SK-N-SH (cell line): Measurements from ENCODE around the gene PLD3. TPM values are rescaled to one million over a fixed set of nuclear protein-coding genes. Genes with fewer than 3 reads are reported as not detected.

Source experiments
- CTCF ChIA-PET: fragments of 300-600, 350-600 bp; formaldehyde crosslinking; extraction: SDS; loops from one replicate; lab custom pipeline; 2021; lab: Yijun Ruan, JAX
- POLR2A ChIA-PET: fragments of 350-600 bp; sonication (Branson Sonifier 250); formaldehyde crosslinking; extraction: SDS; loops from one replicate; lab custom pipeline; 2020; ENCODE audit warnings: antibody characterized with exemption, inconsistent platforms; lab: Yijun Ruan, JAX
- DNase-seq: peaks from one replicate; pipeline ENCODE4 v3.0.0; 2012
- H2AFZ ChIP-seq: fragments of 200-600 bp; sonication (generic); 2 replicates; pipeline ENCODE4 v1.8.1; 2016; ENCODE audit warnings: antibody characterized with exemption, mild to moderate bottlenecking, low read depth
- H3F3A ChIP-seq: fragments of 200-600 bp; sonication (generic); replicated peaks from 2 replicates; pipeline ENCODE3; 2016; ENCODE audit warnings: antibody characterized with exemption, mild to moderate bottlenecking; ENCODE audit not compliant: insufficient read depth
- H3K27ac ChIP-seq, 2 experiments: fragments of 200-500 bp in 1 of 2; fragments of 200-600 bp in 1 of 2; sonication (Bioruptor generic) in 1 of 2; sonication (generic), shearing (Covaris generic) in 1 of 2; 2 replicates each; pipeline versions ENCODE4 v1.5.1 to v1.6.1; 2014 to 2016; ENCODE audit warnings: low read depth in 2 of 2, inconsistent platforms in 1 of 2, low read length in 1 of 2, mild to moderate bottlenecking in 1 of 2, mixed read lengths in 1 of 2
- H3K27me3 ChIP-seq: fragments of 200-600 bp; sonication (generic), shearing (Covaris generic); 2 replicates; pipeline ENCODE4 v1.6.1; 2016; ENCODE audit warnings: mixed run types; ENCODE audit not compliant: insufficient read depth
- H3K36me3 ChIP-seq, 2 experiments: fragments of 200-500 bp in 1 of 2; fragments of 200-600 bp in 1 of 2; sonication (Bioruptor generic) in 1 of 2; sonication (generic) in 1 of 2; replicated peaks in 1 of 2; 2 replicates each; pipeline versions ENCODE3 to v1.5.1; 2014 to 2016; ENCODE audit warnings: low read length in 1 of 2, mild to moderate bottlenecking in 1 of 2; ENCODE audit not compliant: insufficient read depth in 2 of 2, control insufficient read depth in 1 of 2
- H3K4me1 ChIP-seq, 2 experiments: fragments of 200-500 bp in 1 of 2; fragments of 200-600 bp in 1 of 2; sonication (Bioruptor generic) in 1 of 2; sonication (generic), shearing (Covaris generic) in 1 of 2; 2 replicates each; pipeline versions ENCODE4 v1.5.1 to v1.6.1; 2014 to 2016; ENCODE audit warnings: low read depth in 1 of 2, low read length in 1 of 2, mixed run types in 1 of 2; ENCODE audit not compliant: insufficient read depth in 2 of 2, control insufficient read depth in 1 of 2
- H3K4me2 ChIP-seq: fragments of 200-600 bp; sonication (generic), shearing (Covaris generic); 2 replicates; pipeline ENCODE4 v1.6.1; 2017; ENCODE audit warnings: mixed run types
- H3K4me3 ChIP-seq, 2 experiments: fragments of 200-500 bp in 1 of 2; fragments of 200-600 bp in 1 of 2; sonication (Bioruptor generic) in 1 of 2; sonication (generic), shearing (Covaris generic) in 1 of 2; 2 replicates each; pipeline versions ENCODE4 v1.5.1 to v1.8.1; 2014 to 2016; ENCODE audit warnings: low read depth in 2 of 2, inconsistent platforms in 1 of 2, low read length in 1 of 2, mild to moderate bottlenecking in 1 of 2, mixed read lengths in 1 of 2, moderate library complexity in 1 of 2
- H3K79me2 ChIP-seq: fragments of 200-600 bp; sonication (generic); 2 replicates; pipeline ENCODE4 v1.8.1; 2017; ENCODE audit warnings: mild to moderate bottlenecking; ENCODE audit not compliant: insufficient read depth
- H3K9ac ChIP-seq: fragments of 200-600 bp; sonication (generic); 2 replicates; pipeline ENCODE4 v1.6.1; 2017; ENCODE audit warnings: mixed run types
- H3K9me2 ChIP-seq: fragments of 200-600 bp; sonication (generic); 2 replicates; pipeline ENCODE4 v1.6.1; 2017; ENCODE audit warnings: mixed run types
- H3K9me3 ChIP-seq: fragments of 200-600 bp; sonication (generic); 2 replicates; pipeline ENCODE4 v1.6.1; 2017; ENCODE audit warnings: mixed run types, mild to moderate bottlenecking, moderate library complexity
- H4K20me1 ChIP-seq: fragments of 200-600 bp; sonication (generic); 2 replicates; pipeline ENCODE4 v1.6.1; 2017; ENCODE audit warnings: mild to moderate bottlenecking, mixed run types; ENCODE audit not compliant: insufficient read depth
- ELF1 ChIP-seq: IDR thresholded peaks from 2 replicates; pipeline ENCODE4 v1.4.0; 2012
- EP300 ChIP-seq, 2 experiments: IDR thresholded peaks; 2 replicates each; pipeline versions ENCODE4 v1.4.0 to v1.6.1; 2012; ENCODE audit warnings: borderline replicate concordance in 1 of 2, low read depth in 1 of 2, low read length in 1 of 2
- EZH2phosphoT487 ChIP-seq: fragments of 200-600 bp; sonication (generic); IDR thresholded peaks from 2 replicates; pipeline ENCODE4 v1.6.1; 2017; ENCODE audit warnings: low read depth, mixed run types, mild to moderate bottlenecking, antibody characterized with exemption, moderate library complexity, borderline replicate concordance
- FOSL2 ChIP-seq: IDR thresholded peaks from 2 replicates; pipeline ENCODE4 v1.4.0; 2012; ENCODE audit warnings: low read depth, mild to moderate bottlenecking, moderate library complexity, borderline replicate concordance
- GATA2 ChIP-seq: sonication (generic); formaldehyde crosslinking; IDR thresholded peaks from 2 replicates; pipeline ENCODE4 v1.5.0; 2020; ENCODE audit warnings: mild to moderate bottlenecking, missing genetic modification reagents
- IRF3 ChIP-seq: fragments of 150-350 bp; IDR thresholded peaks from 2 replicates; pipeline ENCODE4 v1.6.1; 2016; ENCODE audit warnings: mild to moderate bottlenecking, low read depth, low read length
- MEF2A ChIP-seq: IDR thresholded peaks from 2 replicates; pipeline ENCODE4 v1.4.0; 2012; ENCODE audit warnings: low read depth, borderline replicate concordance
- NFIC ChIP-seq: IDR thresholded peaks from 2 replicates; pipeline ENCODE4 v1.4.0; 2012; ENCODE audit warnings: borderline replicate concordance
- RAD21 ChIP-seq: IDR thresholded peaks from 2 replicates; pipeline ENCODE4 v1.6.1; 2012; ENCODE audit warnings: mild to moderate bottlenecking, low read length
- RXRA ChIP-seq: IDR thresholded peaks from 2 replicates; pipeline ENCODE4 v1.4.0; 2012; ENCODE audit warnings: low read depth, mild to moderate bottlenecking, borderline replicate concordance
- SIN3A ChIP-seq: IDR thresholded peaks from 2 replicates; pipeline ENCODE4 v1.6.1; 2012; ENCODE audit warnings: low read depth, mild to moderate bottlenecking, low read length, moderate library complexity, borderline replicate concordance
- TCF12 ChIP-seq: IDR thresholded peaks from 2 replicates; pipeline ENCODE4 v1.4.0; 2012
- TEAD4 ChIP-seq: IDR thresholded peaks from 2 replicates; pipeline ENCODE4 v1.4.0; 2012; ENCODE audit warnings: mild to moderate bottlenecking, borderline replicate concordance; ENCODE audit not compliant: insufficient read depth
- YY1 ChIP-seq: IDR thresholded peaks from 2 replicates; pipeline ENCODE4 v1.4.0; 2012; ENCODE audit warnings: low read depth, mild to moderate bottlenecking
- WGBS: methylation state at CpG from one replicate; pipeline ENCODE4 v1.1.6; 2017; ENCODE audit warnings: low lambda C conversion rate; 5-methylcytosine and 5-hydroxymethylcytosine counted together
- polyA plus RNA-seq, 3 experiments: library from polyadenylated mRNA; depleted of rRNA; stranded (reverse); fragments of >200 nt; gene quantifications; 2 replicates each; pipeline ENCODE4 v1.2.3, GENCODE V29; 2012
- TF ChIP-seq, protein P1 (sequence below): fragments of 200-600 bp; sonication (generic); IDR thresholded peaks from 2 replicates; pipeline ENCODE4 v1.6.1; 2017; ENCODE audit warnings: antibody characterized with exemption, mild to moderate bottlenecking, moderate library complexity
- TF ChIP-seq, protein P2 (sequence below): fragments of 150-350 bp; IDR thresholded peaks from 2 replicates; pipeline ENCODE4 v1.6.1; 2017; ENCODE audit warnings: antibody characterized with exemption, low read length, low read depth, borderline replicate concordance
- TF ChIP-seq, protein P3 (sequence below): IDR thresholded peaks from 2 replicates; pipeline ENCODE4 v1.6.1; 2012; ENCODE audit warnings: mild to moderate bottlenecking, low read depth, low read length, moderate library complexity

The PLD3 gene
- polyA plus RNA-seq, 1 of the 3 experiments (the other 2 are of a cell fraction) = 511 TPM

GRCh38 chr19:40309666-40310065 is 38.8 kb upstream of the PLD3 start:
- Histone ChIP-seq H4K20me1 (no peaks in the 10 kb centered on the region), H3K9me3 (no peaks in the 10 kb centered on the region), H3K9me2 (no peaks in the 10 kb centered on the region), H3K27me3 (no peaks in the 10 kb centered on the region), H3K4me2 (no peak overlapping the region), H3K9ac (no peak overlapping the region), H3K4me1 (peaks cover 0 to 2% of the 10 kb centered on the region in 2 experiments; a peak in 1 of 4 replicates), H3K79me2 (no peaks in the 10 kb centered on the region), H2AFZ (no peak overlapping the region), H3K4me3 (no peak overlapping the region), H3F3A (no peaks in the 10 kb centered on the region), H3K27ac (peak overlapping the region; percentile 4 to 13; a peak in 2 of 4 replicates), H3K36me3 (no peaks in the 10 kb centered on the region)
- DNase-seq = no peak
- 92% methylated on average over 1 of the region's 1 CpG for WGBS
- CTCF ChIA-PET = interaction anchor here (1.2 to 1.5 kb wide), 2 partner anchors 13 to 111 kb away, joined by 4 to 5 read pairs; no protein-coding TSS in a partner anchor
- no peak for TF ChIP-seq ELF1
- TF ChIP-seq TEAD4 = no peak
- no peak for TF ChIP-seq RXRA
- TF ChIP-seq TCF12 = 0 out of 2 replicates have a peak, but pooled peaks have one; percentile 18
- no peak for TF ChIP-seq IRF3
- POLR2A ChIA-PET = no interaction called here

- Histone ChIP-seq H3F3A (no peaks in the 10 kb centered on the region), H3K27ac (no peak overlapping the region), H2AFZ (no peak overlapping the region), H3K27me3 (no peaks in the 10 kb centered on the region), H3K36me3 (peaks cover 0 to 5% of the 10 kb centered on the region in 2 experiments), H3K9ac (no peak overlapping the region), H3K9me3 (no peaks in the 10 kb centered on the region)
- POLR2A ChIA-PET = no interaction called here
- no peak for DNase-seq
- TF ChIP-seq SIN3A = no peak
- TF ChIP-seq YY1 = no peak
- no peak for TF ChIP-seq FOSL2
- TF ChIP-seq, protein P1, sequence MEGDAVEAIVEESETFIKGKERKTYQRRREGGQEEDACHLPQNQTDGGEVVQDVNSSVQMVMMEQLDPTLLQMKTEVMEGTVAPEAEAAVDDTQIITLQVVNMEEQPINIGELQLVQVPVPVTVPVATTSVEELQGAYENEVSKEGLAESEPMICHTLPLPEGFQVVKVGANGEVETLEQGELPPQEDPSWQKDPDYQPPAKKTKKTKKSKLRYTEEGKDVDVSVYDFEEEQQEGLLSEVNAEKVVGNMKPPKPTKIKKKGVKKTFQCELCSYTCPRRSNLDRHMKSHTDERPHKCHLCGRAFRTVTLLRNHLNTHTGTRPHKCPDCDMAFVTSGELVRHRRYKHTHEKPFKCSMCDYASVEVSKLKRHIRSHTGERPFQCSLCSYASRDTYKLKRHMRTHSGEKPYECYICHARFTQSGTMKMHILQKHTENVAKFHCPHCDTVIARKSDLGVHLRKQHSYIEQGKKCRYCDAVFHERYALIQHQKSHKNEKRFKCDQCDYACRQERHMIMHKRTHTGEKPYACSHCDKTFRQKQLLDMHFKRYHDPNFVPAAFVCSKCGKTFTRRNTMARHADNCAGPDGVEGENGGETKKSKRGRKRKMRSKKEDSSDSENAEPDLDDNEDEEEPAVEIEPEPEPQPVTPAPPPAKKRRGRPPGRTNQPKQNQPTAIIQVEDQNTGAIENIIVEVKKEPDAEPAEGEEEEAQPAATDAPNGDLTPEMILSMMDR = no peak
- no peak for TF ChIP-seq EP300 (IDR thresholded peaks at IDR 0.05; ENCODE audit: borderline replicate concordance in 1 of 2, low read depth in 1 of 2, low read length in 1 of 2)
- TF ChIP-seq MEF2A = no peak
- TF ChIP-seq, protein P2, sequence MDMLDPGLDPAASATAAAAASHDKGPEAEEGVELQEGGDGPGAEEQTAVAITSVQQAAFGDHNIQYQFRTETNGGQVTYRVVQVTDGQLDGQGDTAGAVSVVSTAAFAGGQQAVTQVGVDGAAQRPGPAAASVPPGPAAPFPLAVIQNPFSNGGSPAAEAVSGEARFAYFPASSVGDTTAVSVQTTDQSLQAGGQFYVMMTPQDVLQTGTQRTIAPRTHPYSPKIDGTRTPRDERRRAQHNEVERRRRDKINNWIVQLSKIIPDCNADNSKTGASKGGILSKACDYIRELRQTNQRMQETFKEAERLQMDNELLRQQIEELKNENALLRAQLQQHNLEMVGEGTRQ = no peak
- TF ChIP-seq GATA2 (CRISPR knock-in tag) = no peak
- no peak for TF ChIP-seq TCF12
- TF ChIP-seq NFIC = no peak
- TF ChIP-seq RAD21 = no peak
- no peak for TF ChIP-seq EZH2phosphoT487
- TF ChIP-seq RXRA = no peak
- TF ChIP-seq, protein P3, sequence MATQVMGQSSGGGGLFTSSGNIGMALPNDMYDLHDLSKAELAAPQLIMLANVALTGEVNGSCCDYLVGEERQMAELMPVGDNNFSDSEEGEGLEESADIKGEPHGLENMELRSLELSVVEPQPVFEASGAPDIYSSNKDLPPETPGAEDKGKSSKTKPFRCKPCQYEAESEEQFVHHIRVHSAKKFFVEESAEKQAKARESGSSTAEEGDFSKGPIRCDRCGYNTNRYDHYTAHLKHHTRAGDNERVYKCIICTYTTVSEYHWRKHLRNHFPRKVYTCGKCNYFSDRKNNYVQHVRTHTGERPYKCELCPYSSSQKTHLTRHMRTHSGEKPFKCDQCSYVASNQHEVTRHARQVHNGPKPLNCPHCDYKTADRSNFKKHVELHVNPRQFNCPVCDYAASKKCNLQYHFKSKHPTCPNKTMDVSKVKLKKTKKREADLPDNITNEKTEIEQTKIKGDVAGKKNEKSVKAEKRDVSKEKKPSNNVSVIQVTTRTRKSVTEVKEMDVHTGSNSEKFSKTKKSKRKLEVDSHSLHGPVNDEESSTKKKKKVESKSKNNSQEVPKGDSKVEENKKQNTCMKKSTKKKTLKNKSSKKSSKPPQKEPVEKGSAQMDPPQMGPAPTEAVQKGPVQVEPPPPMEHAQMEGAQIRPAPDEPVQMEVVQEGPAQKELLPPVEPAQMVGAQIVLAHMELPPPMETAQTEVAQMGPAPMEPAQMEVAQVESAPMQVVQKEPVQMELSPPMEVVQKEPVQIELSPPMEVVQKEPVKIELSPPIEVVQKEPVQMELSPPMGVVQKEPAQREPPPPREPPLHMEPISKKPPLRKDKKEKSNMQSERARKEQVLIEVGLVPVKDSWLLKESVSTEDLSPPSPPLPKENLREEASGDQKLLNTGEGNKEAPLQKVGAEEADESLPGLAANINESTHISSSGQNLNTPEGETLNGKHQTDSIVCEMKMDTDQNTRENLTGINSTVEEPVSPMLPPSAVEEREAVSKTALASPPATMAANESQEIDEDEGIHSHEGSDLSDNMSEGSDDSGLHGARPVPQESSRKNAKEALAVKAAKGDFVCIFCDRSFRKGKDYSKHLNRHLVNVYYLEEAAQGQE = no peak
- TF ChIP-seq, all 33 proteins: peak for 0
- 90% methylated on average over 2 of the region's 2 CpGs for WGBS
- no peaks in the 10 kb centered on the region for H4K20me1 ChIP-seq
- no peak overlapping the region for H3K4me3 ChIP-seq
- no peak overlapping the region for H3K4me2 ChIP-seq
- H3K4me1 ChIP-seq = peaks cover 0 to 5% of the 10 kb centered on the region in 2 experiments; a peak in 1 of 4 replicates
- H3K79me2 ChIP-seq = no peaks in the 10 kb centered on the region
- H3K9me2 ChIP-seq = no peaks in the 10 kb centered on the region
- CTCF ChIA-PET = no interaction called here
Observed at GRCh38 chr19:40312533-40312932, 36.0 kb upstream of the PLD3 start.
